Stimulated activated naive CD4-positive, alpha-beta T cell (primary cell): Measurements from ENCODE around the gene TRPC5OS.

Experiments
- DNase-seq, 6 experiments: peaks; one replicate each; lab custom pipeline; 2025; lab: John Stamatoyannopoulos, UW

Gene TRPC5OS

DNA sequence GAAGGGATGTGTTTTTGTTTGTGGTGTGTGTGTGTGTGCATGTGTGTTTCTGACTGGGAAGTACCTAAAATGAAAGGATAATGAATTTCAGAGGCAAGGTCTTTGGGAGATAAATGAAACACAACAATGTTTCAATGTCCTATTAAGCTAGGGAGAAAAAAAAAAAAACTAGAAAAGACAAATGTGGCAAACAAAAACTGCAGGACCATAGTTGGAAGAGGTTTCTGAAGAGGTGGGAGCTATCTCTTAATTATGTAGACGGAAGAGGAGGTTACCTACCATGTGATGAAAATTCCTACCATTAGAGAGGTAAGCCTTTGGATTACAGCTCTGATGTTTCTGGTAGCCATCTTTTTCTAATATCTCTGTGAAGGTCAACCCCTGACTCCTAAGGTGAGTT is at the start of gene TRPC5OS:
TRPC5OS (plus strand) TSS at position 301 of the 400 bp plus-strand sequence. CDS start 25,669 bp downstream, outside the sequence.
- no peak for DNase-seq

DNA sequence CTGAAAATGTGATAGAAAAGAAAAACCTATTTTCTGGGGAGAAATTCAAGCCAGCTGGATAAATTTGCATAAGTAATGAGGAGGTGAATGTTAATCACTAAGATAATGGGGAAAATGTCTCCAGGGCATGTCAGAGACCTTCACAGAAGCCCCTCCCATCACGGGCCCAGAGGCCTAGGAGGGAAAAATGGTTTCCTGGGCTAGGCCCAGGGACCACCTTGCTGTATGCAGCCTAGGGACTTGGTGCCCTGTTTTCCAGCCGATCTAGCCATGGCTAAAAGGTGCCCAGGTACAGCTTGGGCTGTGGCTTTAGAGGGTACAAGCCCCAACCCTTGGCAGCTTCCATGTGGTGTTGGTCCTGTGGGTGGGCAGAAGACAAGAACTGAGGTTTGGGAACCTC is 46.6 kb upstream of the TRPC5OS start:
- no peak for DNase-seq

DNA sequence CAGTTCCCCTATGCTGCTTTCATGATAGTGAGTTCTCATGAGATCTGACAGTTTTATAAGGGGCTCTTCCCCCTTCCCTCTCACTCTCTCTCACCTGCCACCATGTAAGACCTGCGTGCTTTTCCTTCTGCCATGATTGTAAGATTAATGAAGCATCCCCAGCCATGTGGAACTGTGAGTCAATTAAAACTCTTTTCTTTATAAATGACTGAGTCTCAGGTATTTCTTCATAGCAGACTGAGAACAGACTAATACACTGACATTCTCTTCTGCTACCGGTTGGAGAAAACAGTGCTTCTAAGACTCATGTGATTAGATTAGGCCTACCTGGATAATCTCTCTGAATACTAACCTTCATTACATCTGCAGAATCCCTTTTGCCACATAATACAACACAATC is 45.4 kb upstream of the TRPC5OS start:
- no peak for DNase-seq

DNA sequence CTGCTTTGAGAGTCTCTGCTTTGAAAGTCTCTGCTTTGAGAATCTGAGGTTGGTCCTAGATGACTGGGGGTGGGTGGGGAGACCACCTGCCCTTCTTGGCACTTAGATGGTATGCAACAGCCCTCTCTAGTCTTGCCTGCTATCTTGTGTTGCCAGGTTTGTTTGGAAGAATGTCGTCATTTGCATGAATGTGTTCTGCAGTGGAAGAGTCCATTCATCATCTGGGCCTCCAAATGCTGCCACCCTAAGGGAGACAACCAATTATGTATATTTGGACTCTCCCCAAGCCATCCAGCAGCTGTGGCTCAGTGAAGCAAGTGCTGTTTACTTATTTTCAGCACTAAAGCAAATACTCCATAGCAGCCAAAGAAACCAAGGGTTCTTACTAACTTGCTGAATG is 44.6 kb upstream of the TRPC5OS start:
- no peak for DNase-seq

DNA sequence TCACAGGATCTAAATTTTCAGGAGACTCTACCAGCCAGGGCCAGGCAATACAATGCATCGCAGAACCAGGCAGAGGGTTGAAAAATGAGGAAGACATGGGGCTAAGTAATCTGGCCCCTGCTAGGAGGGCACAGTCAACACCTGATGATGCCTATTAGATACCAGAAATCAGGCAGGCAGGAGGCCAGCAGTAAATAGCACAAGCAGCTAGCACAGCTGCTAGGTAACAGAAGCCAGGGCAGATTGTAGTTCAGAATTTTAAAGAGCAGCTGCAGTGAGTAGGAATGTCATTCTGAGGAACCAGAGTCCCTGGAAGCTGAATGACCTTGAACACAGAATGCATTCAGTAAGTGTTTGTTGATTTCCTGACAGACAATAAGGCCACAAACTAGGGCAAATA is 38.8 kb upstream of the TRPC5OS start:
- DNase-seq: no peak

DNA sequence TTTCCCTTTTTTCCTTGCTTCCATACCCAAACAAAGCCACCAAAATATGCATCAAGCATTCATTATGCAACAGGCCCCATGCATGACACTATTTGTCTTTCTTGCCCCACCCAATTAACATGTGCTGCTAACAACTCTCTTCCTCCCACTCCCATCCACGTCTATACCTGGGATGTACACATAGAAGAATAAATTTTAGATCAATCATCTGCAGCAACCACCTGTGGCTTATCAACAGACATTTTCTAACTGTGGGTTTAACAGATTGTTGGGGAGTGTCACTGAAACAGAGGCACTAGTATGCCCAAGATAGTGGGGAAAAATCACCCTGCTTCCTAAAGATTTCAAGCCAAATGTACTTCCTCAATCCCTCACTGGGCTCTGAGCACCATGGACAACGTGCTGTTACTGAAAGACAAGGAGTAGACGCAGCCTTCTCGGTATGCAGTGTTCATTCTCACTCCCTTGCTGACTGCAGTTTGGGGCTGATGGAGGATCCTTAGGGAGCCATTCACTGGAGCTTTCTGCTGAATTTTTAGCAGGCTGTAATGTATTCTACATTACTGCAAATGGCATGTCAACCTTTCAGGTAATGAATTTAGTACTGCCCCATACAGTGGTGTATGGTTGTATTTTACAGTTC is 28.4 kb upstream of the TRPC5OS start:
- DNase-seq: no peak

DNA sequence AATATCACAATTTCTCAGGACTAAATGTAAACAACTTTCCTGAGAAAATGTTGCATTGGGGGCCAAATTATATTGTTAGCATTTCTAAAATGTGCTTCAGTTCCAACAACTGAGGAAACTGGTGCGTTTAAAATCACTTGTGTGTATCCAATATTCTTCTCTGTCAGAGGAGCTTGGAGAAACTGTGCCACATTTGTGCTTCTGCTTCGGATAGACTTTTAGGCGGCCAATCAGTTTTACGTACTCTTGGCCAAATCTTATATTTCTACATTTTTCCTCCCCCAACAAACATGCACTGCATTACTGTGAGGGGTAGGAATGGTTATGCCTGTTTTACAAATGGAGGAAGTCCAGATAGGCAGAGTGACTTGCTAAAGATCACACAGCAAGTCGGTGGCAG is 27.4 kb upstream of the TRPC5OS start:
- DNase-seq: no peak

DNA sequence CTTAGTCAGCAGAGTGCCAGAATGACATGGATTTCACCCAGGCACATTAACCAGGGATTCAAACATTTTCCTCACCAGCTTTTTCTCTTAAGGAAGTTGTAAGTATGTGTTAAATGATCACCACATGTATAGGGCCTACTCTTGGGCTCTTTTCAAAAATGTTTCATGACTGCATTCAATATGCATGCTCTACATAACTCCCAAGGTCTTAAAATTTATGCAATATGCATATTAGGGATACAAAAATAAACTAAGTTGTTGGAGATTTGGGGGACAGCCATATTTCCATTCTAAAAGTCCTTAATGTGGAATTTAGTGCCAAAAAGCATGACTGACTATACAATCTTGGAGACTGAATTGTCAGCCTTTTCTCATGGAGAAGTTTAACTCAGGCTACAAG is 25.0 kb upstream of the TRPC5OS start:
- no peak for DNase-seq

DNA sequence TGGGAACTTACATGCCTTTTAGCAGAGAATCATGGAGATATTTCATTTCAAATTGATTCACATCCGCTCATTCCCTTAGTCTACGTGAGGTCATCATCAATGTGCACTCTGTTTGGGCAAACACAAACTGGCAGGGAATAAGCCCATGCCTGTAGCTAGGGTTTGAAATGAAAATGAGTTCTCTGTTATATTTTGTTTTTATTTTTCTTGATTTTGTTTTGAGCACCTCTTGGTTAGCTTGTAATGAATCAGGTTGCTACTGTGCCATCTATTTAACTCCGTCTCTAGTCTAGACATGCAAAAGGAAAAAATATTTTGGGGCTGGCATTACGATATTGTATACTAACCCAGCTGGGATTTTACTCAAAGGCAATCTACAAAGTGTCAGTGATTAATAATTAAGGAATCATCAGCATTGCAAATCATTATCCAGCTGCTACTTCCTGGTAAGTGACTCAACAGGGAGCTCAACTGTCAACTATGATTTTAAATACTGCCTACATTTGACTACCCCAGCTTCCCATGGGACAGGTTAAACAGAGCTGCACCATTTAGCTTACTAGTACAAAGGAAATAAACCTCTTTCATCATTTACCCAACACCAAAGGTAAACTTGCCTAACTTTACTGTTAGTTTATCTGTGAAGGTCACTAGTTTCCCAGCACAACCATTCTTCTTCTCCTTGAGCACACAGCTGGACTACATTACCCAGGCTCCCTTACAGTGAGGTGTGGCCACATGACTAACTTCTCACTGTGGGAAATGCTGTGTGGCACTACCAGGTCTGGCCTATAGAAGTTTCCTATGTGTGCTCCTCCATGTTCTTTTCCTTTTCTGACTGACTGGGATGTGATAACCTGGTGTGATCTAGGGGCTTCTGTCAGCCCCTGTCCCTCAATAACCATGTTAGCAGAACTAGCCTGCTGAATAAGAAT is 21.2 kb upstream of the TRPC5OS start:
- no peak for DNase-seq

DNA sequence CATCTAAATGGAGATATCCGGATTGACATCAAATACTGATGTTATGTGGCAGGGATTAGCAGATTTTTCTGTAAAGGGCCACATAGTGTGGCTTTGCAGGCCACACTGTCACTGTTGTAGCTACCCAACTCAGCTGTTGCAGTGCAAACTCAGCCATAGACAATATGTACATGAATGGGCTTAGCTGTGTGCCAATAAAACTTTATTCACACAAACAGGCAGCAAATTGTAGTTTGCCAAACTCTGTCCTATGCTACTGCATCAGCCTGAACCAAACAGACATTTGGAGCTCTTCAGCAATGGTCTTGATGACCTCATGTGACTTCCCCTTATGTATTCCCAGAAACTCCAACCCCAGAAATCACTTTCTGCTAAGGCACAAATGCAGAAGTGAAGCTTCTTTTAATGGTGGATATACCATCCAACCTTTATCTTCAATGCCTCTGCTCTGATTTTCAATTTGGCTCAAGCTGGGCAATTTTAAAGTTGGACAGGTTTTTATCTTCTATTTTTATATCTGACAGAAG is 18.4 kb upstream of the TRPC5OS start:
- DNase-seq: no peak

DNA sequence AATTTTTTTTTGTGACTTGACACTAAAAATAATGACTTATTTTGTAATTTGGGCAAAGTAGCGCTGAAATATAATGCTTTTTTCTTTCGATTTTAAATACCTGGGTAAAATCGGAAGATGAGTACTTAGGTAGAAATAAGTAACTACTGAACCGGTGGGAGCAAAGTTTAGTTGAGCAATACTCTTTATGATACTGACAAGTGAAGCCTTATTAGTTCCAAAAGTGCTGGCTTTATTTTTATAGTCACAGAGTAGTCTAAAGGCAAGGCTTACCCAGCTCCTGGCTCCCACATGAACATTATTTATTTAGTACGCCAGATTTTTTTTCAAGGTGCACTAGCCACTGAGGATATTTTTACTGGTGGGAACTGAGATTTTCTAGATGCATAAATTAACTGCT is 14.4 kb upstream of the TRPC5OS start:
- no peak for DNase-seq

DNA sequence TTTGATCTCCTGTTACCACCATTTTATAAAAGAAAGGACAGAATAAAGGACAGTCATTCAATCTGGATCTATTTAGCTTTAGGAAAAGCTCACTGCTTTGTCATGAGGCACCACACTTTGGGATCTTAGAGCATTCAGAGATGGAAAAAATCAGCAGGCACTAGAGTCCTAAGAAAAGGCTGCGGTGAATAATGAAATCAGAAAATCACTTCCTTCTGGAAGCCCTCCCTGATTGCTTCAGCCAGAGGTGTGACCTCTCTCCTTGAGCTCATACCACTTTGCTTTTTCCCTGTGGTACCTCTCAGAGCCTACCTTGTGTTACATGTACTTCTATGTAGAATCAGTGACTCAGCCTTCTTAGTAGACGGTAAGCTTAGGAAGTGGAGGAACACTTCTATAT is 8.7 kb upstream of the TRPC5OS start:
- DNase-seq: no peak

DNA sequence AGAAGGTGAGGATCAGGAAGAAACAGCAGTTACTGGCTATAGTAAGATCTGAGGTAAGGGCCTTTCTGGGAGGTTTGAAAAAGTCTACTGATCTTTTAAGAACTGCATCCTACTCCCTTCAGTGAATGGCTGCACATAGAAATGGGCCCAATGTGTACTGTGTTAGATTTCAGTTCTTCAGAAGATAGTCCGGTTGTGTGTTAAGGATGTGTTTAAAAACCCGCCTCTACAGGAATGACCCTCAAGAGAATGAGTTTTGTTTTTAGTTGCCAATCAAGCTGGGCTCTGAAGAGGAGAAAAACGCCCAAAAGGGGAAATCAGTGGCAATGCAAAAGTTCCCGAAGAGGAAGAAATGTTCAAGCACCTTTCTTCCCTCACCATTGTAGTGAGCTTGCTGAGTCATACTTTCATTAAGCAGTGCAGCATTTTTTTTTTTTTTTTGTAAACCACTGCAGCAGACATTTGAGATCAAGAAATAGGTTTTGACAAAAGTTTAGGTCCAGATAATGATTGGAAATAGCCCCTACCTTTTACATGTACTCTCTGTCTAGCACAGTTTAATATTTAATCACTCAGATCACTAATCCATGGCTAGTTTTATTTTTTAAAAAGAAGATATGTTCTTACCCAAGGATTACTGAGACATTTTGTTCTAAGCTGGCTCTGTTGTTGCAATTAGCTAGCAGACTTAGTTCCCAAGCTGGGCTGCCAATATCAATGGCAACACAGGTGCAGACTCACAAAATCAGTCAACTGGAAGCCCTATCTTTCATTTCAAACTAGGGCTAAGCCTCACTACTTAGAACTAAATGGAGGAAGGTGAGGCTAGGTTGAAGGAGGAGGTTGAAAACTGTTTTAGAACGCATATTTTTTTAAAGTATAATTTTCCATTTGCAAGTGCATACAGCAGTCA is 7.0 kb upstream of the TRPC5OS start:
- DNase-seq: no peak

DNA sequence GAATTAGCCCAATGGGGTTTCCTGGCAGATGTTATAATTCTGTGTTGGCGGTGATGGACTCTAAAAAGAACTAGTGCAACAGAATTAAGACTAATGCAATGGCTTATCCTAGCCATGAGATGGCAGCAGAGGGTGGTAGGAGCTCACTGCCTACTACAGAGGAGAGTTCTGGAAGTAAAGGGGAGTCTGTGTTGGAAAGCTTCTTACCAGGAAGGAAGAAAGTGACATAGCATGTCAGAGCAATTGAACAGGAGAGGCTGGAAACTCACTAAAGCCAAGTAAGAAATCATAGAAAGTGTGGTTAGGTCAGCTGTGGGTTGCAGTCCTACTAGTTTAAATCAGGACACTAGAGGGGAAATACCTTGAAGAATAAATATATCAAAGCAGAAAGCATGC is 6.3 kb upstream of the TRPC5OS start:
- peak in 1 of 6 experiments; percentile 2 for DNase-seq

DNA sequence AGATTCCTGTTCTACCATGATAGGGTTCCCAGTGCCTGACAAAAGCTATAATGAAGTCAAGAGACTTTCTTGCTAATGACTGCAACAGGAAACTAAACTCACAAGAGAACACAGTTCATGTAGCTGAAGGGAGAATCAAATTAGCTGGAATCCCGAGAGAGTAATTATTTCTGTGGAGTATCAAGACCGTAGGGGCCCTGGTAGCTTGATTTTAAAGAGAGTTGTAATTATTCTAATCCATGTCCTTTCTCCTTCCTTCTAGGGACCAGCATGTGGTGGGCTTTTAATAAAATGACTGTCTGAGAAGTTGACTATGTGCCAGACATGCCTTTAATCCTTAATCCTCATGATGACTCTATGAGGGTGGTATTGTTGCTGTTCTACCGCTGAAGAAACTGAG is 1.7 kb upstream of the TRPC5OS start:
- no peak for DNase-seq

DNA sequence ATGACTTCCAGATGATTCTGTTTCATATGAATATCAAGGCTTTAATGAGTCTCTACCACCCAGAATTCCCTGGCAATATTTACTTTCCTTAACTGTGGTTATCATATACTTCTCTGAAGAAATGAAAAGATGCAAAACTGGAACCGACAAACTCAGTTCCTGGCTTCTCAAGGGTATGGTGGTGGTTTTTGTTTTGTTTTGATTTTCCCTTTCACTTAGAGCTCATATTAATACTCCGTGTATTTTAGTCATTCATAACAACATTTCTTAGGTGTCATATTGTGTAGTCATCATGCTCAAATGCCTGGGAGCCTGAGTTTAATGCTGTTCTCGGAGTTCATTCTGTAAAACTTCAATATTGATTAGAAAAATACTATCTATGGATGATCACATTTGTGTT is 665 bp downstream of the TRPC5OS start:
- DNase-seq: no peak

DNA sequence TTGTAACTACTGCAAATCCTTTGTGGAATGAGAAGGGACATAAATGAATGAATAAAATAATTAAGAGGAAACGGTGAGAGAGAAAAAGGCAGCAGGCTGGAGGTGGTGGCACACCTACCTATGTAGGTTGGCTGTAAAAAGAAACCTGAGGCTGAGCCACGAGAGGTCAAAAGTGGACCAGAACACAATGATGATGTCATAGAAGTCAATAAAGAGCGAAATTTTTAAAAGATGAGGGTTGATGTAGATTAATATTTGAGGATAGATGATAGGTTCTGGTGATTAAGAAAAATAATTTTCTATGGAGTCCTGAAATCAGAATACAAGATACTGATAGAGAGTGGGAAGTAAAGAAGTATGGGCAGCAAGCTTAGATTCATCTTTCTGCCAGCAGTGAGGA is 1.7 kb downstream of the TRPC5OS start:
- DNase-seq: no peak

DNA sequence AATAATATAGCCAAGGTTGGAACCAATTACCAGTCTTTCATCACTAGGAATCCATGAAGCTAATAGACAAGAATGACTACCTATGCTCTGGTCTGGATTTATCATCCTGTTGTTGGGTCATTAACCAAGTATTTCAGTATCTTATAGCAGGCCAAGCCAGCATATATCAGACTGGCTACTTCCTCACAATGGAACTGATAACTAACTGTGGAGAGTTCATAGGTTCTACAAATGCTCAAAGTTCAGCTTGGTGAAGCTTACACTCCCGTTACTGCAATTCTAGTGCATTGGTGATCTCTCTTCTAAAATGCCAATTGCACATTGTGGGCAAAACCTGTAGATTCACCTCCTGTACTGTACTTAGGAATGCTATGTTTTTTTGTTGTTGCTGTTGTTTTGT is 4.8 kb downstream of the TRPC5OS start:
- no peak for DNase-seq

DNA sequence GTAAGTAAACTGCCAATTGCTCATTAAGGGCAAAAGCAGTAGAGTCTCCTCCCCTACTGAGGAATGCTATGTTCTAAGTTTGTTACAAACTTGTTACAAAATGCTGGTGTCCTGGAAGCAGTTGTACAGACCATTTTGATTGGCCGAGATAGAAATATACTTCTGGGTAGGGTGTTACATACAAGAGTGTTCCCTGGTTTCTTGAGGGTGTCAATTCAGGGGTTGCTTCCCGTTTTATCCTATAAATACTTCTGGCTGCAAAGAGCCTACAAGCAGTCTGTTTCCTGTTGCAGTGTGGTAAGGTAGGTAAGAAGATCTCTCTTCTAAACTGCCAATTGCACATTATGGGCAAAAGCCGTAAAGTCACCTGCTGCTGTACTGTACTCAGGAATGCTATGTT is 5.7 kb downstream of the TRPC5OS start:
- no peak for DNase-seq

DNA sequence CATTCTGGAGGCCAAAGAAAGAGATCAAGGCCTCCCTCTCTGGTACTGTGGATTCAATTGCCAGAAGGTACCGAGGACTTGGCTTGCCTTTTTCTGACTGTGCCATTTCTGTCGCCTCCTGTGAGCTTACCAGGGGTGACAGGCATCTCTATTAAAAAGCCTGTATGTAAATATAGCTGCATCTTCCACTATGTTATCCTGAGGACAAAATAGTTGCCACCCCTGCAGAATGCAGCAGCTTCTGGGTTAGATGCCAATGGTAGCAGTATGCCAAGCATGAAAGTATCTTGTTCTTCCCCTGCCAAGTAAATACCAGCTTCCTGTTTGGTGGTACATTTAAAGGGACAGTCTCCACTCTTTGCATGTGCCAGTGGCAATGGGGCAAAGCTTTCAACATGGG is 10.7 kb downstream of the TRPC5OS start:
- DNase-seq: no peak

DNA sequence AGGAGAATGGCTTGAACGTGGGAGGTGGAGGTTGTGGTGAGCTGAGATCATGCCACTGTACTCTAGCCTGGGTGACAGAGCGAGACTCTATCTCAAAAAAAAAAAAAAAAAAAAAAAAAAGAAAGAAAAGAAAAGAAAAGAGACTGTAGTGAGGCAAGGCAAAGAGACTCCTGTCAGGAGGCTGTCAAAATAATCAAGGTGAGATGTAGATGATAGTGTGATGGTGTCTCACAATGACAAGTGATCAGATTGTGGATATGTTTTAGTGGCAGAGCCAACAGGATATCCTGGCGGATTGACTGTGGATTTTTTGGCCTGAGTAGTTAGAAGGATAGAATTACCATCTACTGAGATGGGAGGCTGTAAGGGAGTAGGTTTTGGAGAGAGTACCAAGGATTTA is 12.6 kb downstream of the TRPC5OS start:
- no peak for DNase-seq

DNA sequence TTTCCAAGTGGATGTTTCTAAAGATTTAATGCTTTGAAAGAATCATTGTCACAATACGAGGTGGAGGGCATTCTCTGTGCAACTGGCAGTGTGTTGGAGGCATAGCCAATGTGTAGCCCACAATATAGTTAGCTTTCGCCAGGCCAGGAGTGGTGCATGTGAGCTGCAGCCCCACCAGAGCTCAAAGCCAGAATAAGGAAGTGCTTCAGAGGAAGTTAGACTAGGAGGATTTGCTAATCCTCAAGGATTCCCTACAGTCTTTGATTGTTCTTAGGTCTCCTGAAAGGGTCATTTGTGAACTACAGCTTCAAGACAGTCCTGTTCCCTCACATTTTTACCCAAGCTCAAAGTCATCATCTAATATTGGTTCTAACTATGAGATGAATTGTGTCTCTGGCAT is 16.4 kb downstream of the TRPC5OS start:
- no peak for DNase-seq
